HEK293 (cell line): Measurements from ENCODE around the gene SPATA16.

Experiments used
- CTCF ChIA-PET: fragments of 350-600 bp; formaldehyde crosslinking; extraction: SDS; loops from one replicate; lab custom pipeline; 2021; ENCODE audit warnings: antibody characterized with exemption; lab: Yijun Ruan, JAX
- POLR2A ChIA-PET: fragments of 300-600 bp; formaldehyde crosslinking; extraction: SDS; loops from one replicate; lab custom pipeline; 2020; ENCODE audit warnings: antibody characterized with exemption, inconsistent platforms; lab: Yijun Ruan, JAX
- H3K27ac ChIP-seq: fragments of 200-500 bp; sonication (Bioruptor generic); 2 replicates; pipeline ENCODE4 v1.5.1; 2014; ENCODE audit warnings: low read depth, low read length, control low read depth, inconsistent platforms; ENCODE audit errors: extremely low read depth
- H3K36me3 ChIP-seq, 2 experiments: fragments of 200-500 bp in 1 of 2; sonication (Bioruptor generic) in 1 of 2; 1 replicate in 1 of 2; 2 replicates in 1 of 2; pipeline ENCODE4 v1.5.1; 2014 to 2017; ENCODE audit warnings: inconsistent platforms in 2 of 2, low read length in 2 of 2; ENCODE audit not compliant: control insufficient read depth in 2 of 2, insufficient read depth in 1 of 2
- H3K4me1 ChIP-seq: fragments of 200-500 bp; sonication (Bioruptor generic); 2 replicates; pipeline ENCODE4 v1.5.1; 2014; ENCODE audit warnings: mild to moderate bottlenecking, low read length, inconsistent platforms; ENCODE audit not compliant: control insufficient read depth, insufficient read depth
- H3K4me3 ChIP-seq: 2 replicates; pipeline ENCODE4 v1.5.1; 2011; ENCODE audit warnings: low read depth, mild to moderate bottlenecking, control low read depth, low read length, moderate library complexity
- H3K9me3 ChIP-seq: fragments of 200-500 bp; sonication (Bioruptor generic); 2 replicates; pipeline ENCODE4 v1.5.1; 2014; ENCODE audit warnings: low read depth, low read length, inconsistent platforms; ENCODE audit not compliant: control insufficient read depth, insufficient read depth
- GLI2 ChIP-seq: fragments of 450-650 bp; formaldehyde crosslinking; IDR thresholded peaks from 2 replicates; pipeline ENCODE4; 2017; ENCODE audit warnings: missing biosample characterization, missing genetic modification characterization, low read depth, borderline replicate concordance
- IKZF3 ChIP-seq: fragments of 450-650 bp; IDR thresholded peaks from 2 replicates; pipeline ENCODE4 v1.5.0; 2018; ENCODE audit warnings: missing biosample characterization, mild to moderate bottlenecking, missing genetic modification characterization, moderate library complexity
- OSR2 ChIP-seq: fragments of 450-650 bp; formaldehyde crosslinking; IDR thresholded peaks from 2 replicates; pipeline ENCODE4 v1.5.1; 2016; ENCODE audit warnings: missing biosample characterization, missing genetic modification characterization
- SCRT2 ChIP-seq: fragments of 450-650 bp; formaldehyde crosslinking; IDR thresholded peaks from 2 replicates; pipeline ENCODE4 v1.5.1; 2016; ENCODE audit warnings: missing biosample characterization, missing genetic modification characterization
- WT1 ChIP-seq: fragments of 450-650 bp; formaldehyde crosslinking; IDR thresholded peaks from 2 replicates; pipeline ENCODE4 v1.5.1; 2016; ENCODE audit warnings: missing biosample characterization, missing genetic modification characterization
- ZBTB20 ChIP-seq: fragments of 450-650 bp; formaldehyde crosslinking; IDR thresholded peaks from 2 replicates; pipeline ENCODE4 v1.5.1; 2016; ENCODE audit warnings: missing biosample characterization, missing genetic modification characterization
- ZNF155 ChIP-seq: fragments of 450-650 bp; formaldehyde crosslinking; IDR thresholded peaks from 2 replicates; pipeline ENCODE4 v1.5.1; 2016; ENCODE audit warnings: missing biosample characterization, missing genetic modification characterization
- ZNF174 ChIP-seq: fragments of 450-650 bp; formaldehyde crosslinking; IDR thresholded peaks from 2 replicates; pipeline ENCODE4 v1.5.0; 2017; ENCODE audit warnings: missing biosample characterization, mild to moderate bottlenecking, missing genetic modification characterization
- ZNF558 ChIP-seq: fragments of 450-650 bp; formaldehyde crosslinking; IDR thresholded peaks from 2 replicates; pipeline ENCODE4 v1.5.1; 2016; ENCODE audit warnings: missing biosample characterization, missing genetic modification characterization
- ZNF660 ChIP-seq: fragments of 450-650 bp; IDR thresholded peaks from 2 replicates; pipeline ENCODE4 v1.5.1; 2018; ENCODE audit warnings: missing biosample characterization, mild to moderate bottlenecking, missing genetic modification characterization
- ZNF777 ChIP-seq: fragments of 450-650 bp; formaldehyde crosslinking; IDR thresholded peaks from 2 replicates; pipeline ENCODE4 v1.5.1; 2017; ENCODE audit warnings: missing biosample characterization, missing genetic modification characterization, borderline replicate concordance
- ZNF791 ChIP-seq: fragments of 450-650 bp; formaldehyde crosslinking; IDR thresholded peaks from 2 replicates; pipeline ENCODE4 v1.5.1; 2016; ENCODE audit warnings: missing biosample characterization, missing genetic modification characterization
- TF ChIP-seq, protein P1 (sequence below): fragments of 450-650 bp; formaldehyde crosslinking; IDR thresholded peaks from 2 replicates; pipeline ENCODE4 v1.5.1; 2016; ENCODE audit warnings: missing biosample characterization, missing genetic modification characterization, low read depth
- TF ChIP-seq, protein P2 (sequence below): fragments of 450-650 bp; formaldehyde crosslinking; IDR thresholded peaks from 2 replicates; pipeline ENCODE4 v1.5.1; 2017; ENCODE audit warnings: missing biosample characterization, mild to moderate bottlenecking, missing genetic modification characterization, moderate library complexity
- TF ChIP-seq, protein P3 (sequence below): fragments of 450-650 bp; formaldehyde crosslinking; IDR thresholded peaks from 2 replicates; pipeline ENCODE4 v1.5.1; 2017; ENCODE audit warnings: missing biosample characterization, missing genetic modification characterization
- TF ChIP-seq, protein P4 (sequence below): fragments of 450-650 bp; formaldehyde crosslinking; IDR thresholded peaks from 2 replicates; pipeline ENCODE4 v1.5.1; 2016; ENCODE audit warnings: missing biosample characterization, missing genetic modification characterization
- TF ChIP-seq, protein P5 (sequence below): fragments of 450-650 bp; formaldehyde crosslinking; IDR thresholded peaks from 2 replicates; pipeline ENCODE4 v1.5.1; 2016; ENCODE audit warnings: missing biosample characterization, missing genetic modification characterization
- TF ChIP-seq, protein P6 (sequence below): fragments of 450-650 bp; formaldehyde crosslinking; IDR thresholded peaks from 2 replicates; pipeline ENCODE4 v1.5.1; 2016; ENCODE audit warnings: missing biosample characterization, missing genetic modification characterization

Gene SPATA16

DNA sequence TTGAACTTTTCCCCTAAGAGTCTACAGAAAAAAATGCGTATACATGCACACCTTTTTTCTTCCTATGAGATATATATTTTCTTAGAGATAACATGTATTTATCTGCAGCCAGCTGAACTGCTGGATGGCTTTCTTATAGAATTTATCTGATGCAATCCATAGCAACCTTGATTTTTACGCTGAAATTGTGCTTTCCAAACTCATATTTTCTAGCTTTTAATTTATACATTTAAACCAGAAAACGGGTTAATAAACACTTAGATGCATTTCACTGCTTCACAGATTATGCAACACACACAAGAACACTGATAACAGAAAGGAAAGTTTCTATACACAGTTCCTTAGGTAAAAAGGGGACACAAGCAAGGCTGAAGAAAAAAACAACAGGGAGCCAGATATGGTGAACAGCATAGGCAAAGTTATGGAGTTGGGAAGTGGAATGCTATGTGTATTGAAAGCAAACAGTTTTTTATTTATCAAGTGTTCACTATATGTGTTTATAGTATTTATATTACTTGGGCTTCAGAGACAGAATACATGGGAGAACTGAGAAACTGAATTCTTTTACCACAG, 149.5 kb downstream of the SPATA16 start:
- CTCF ChIA-PET, result no interaction called here

DNA sequence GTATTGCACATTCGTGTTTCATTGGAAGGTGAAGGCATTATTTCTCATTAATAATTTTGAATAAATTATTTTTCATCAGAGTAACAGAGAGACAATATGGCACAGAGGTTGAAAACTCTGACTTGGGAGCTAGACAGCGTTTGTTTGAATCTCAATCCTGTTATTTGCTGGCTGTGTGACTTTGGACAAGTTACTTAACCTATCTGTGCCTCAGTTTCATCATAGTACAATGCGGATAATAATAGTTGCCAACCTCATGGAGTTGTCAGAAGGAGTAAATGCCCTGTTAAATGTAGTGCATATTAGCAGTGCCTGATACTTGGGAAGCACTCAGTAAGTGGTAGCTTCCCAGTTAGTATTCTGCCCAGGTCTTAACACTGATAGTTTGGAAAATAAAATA, 151.7 kb downstream of the SPATA16 start:
- Histone ChIP-seq H3K4me1 (no peaks in the 10 kb centered on the region), H3K4me3 (no peak overlapping the region), H3K9me3 (no peaks in the 10 kb centered on the region), H3K36me3 (no peaks in the 10 kb centered on the region), H3K27ac (no peak overlapping the region)
- TF ChIP-seq WT1, result no peak
- TF ChIP-seq SCRT2 (tag by site-specific recombination), result no peak
- TF ChIP-seq, protein P1, sequence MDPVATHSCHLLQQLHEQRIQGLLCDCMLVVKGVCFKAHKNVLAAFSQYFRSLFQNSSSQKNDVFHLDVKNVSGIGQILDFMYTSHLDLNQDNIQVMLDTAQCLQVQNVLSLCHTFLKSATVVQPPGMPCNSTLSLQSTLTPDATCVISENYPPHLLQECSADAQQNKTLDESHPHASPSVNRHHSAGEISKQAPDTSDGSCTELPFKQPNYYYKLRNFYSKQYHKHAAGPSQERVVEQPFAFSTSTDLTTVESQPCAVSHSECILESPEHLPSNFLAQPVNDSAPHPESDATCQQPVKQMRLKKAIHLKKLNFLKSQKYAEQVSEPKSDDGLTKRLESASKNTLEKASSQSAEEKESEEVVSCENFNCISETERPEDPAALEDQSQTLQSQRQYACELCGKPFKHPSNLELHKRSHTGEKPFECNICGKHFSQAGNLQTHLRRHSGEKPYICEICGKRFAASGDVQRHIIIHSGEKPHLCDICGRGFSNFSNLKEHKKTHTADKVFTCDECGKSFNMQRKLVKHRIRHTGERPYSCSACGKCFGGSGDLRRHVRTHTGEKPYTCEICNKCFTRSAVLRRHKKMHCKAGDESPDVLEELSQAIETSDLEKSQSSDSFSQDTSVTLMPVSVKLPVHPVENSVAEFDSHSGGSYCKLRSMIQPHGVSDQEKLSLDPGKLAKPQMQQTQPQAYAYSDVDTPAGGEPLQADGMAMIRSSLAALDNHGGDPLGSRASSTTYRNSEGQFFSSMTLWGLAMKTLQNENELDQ (tag by site-specific recombination), result no peak
- no peak for TF ChIP-seq GLI2
- TF ChIP-seq, protein P2, sequence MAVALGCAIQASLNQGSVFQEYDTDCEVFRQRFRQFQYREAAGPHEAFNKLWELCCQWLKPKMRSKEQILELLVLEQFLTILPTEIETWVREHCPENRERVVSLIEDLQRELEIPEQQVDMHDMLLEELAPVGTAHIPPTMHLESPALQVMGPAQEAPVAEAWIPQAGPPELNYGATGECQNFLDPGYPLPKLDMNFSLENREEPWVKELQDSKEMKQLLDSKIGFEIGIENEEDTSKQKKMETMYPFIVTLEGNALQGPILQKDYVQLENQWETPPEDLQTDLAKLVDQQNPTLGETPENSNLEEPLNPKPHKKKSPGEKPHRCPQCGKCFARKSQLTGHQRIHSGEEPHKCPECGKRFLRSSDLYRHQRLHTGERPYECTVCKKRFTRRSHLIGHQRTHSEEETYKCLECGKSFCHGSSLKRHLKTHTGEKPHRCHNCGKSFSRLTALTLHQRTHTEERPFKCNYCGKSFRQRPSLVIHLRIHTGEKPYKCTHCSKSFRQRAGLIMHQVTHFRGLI (tag by site-specific recombination), result no peak
- no peak for TF ChIP-seq OSR2
- TF ChIP-seq ZBTB20 (tag by site-specific recombination), result no peak
- ChIA-PET CTCF (interaction anchor here (0.6 kb wide), 1 partner anchor 51 kb away, joined by 3 read pairs; no protein-coding TSS in a partner anchor), POLR2A (no interaction called here)

More for the DNA sequence above, 149.5 kb downstream of the SPATA16 start:
- Histone ChIP-seq H3K9me3 (no peaks in the 10 kb centered on the region), H3K4me1 (no peaks in the 10 kb centered on the region), H3K27ac (no peak overlapping the region), H3K36me3 (no peaks in the 10 kb centered on the region), H3K4me3 (no peak overlapping the region)
- POLR2A ChIA-PET, result no interaction called here
- TF ChIP-seq ZNF558 (tag by site-specific recombination) (no peak), ZNF660 (no peak), ZNF777 (tag by site-specific recombination) (no peak), IKZF3 (tag by site-specific recombination) (no peak), ZNF155 (no peak), ZNF174 (tag by site-specific recombination) (no peak), ZNF791 (tag by site-specific recombination) (no peak)
- TF ChIP-seq, protein P3, sequence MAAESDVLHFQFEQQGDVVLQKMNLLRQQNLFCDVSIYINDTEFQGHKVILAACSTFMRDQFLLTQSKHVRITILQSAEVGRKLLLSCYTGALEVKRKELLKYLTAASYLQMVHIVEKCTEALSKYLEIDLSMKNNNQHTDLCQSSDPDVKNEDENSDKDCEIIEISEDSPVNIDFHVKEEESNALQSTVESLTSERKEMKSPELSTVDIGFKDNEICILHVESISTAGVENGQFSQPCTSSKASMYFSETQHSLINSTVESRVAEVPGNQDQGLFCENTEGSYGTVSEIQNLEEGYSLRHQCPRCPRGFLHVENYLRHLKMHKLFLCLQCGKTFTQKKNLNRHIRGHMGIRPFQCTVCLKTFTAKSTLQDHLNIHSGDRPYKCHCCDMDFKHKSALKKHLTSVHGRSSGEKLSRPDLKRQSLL, result no peak
- TF ChIP-seq, protein P4, sequence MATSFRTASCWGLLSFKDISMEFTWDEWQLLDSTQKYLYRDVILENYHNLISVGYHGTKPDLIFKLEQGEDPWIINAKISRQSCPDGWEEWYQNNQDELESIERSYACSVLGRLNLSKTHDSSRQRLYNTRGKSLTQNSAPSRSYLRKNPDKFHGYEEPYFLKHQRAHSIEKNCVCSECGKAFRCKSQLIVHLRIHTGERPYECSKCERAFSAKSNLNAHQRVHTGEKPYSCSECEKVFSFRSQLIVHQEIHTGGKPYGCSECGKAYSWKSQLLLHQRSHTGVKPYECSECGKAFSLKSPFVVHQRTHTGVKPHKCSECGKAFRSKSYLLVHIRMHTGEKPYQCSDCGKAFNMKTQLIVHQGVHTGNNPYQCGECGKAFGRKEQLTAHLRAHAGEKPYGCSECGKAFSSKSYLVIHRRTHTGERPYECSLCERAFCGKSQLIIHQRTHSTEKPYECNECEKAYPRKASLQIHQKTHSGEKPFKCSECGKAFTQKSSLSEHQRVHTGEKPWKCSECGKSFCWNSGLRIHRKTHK (tag by site-specific recombination), result no peak
- TF ChIP-seq, protein P5, sequence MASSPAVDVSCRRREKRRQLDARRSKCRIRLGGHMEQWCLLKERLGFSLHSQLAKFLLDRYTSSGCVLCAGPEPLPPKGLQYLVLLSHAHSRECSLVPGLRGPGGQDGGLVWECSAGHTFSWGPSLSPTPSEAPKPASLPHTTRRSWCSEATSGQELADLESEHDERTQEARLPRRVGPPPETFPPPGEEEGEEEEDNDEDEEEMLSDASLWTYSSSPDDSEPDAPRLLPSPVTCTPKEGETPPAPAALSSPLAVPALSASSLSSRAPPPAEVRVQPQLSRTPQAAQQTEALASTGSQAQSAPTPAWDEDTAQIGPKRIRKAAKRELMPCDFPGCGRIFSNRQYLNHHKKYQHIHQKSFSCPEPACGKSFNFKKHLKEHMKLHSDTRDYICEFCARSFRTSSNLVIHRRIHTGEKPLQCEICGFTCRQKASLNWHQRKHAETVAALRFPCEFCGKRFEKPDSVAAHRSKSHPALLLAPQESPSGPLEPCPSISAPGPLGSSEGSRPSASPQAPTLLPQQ (tag by site-specific recombination), result no peak
- TF ChIP-seq, protein P6, sequence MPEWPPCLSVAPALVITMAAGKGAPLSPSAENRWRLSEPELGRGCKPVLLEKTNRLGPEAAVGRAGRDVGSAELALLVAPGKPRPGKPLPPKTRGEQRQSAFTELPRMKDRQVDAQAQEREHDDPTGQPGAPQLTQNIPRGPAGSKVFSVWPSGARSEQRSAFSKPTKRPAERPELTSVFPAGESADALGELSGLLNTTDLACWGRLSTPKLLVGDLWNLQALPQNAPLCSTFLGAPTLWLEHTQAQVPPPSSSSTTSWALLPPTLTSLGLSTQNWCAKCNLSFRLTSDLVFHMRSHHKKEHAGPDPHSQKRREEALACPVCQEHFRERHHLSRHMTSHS, result no peak
